Thymus (tissue), 11 donors: ENCODE results near the gene C11orf52. TPM values are rescaled to one million over a fixed set of nuclear protein-coding genes. Genes with fewer than 3 reads are reported as not detected.

Source experiments
- DNase-seq, 9 donors: peaks; one replicate each; pipeline ENCODE4 v3.0.0-alpha.2; 2013; ENCODE audit warnings: low spot score in 9 of 9, low read depth in 6 of 9, missing footprints in 1 of 9
- H3K27ac ChIP-seq, 2 donors: one replicate each; pipeline ENCODE4 v1.5.1; 2013; ENCODE audit warnings: control low read depth in 1 of 2, low read depth in 1 of 2, low read length in 1 of 2, mild to moderate bottlenecking in 1 of 2, moderate library complexity in 1 of 2
- H3K27me3 ChIP-seq, 2 donors: one replicate each; pipeline ENCODE4 v1.5.1; 2013; ENCODE audit warnings: low read length in 1 of 2; ENCODE audit not compliant: control insufficient read depth in 2 of 2, insufficient read depth in 1 of 2
- H3K36me3 ChIP-seq, 2 donors: one replicate each; pipeline ENCODE4 v1.5.1; 2013; ENCODE audit warnings: low read length in 1 of 2, mild to moderate bottlenecking in 1 of 2, moderate library complexity in 1 of 2; ENCODE audit not compliant: control insufficient read depth in 2 of 2, insufficient read depth in 2 of 2
- H3K4me1 ChIP-seq, 2 donors: one replicate each; pipeline ENCODE4 v1.5.1; 2013; ENCODE audit warnings: low read length in 2 of 2; ENCODE audit not compliant: control insufficient read depth in 2 of 2, insufficient read depth in 2 of 2
- H3K4me3 ChIP-seq, 2 donors: one replicate each; pipeline ENCODE4 v1.5.1; 2013; ENCODE audit warnings: low read length in 2 of 2, control low read depth in 1 of 2, mild to moderate bottlenecking in 1 of 2
- H3K9me3 ChIP-seq, 2 donors: one replicate each; pipeline ENCODE4 v1.5.1; 2013; ENCODE audit warnings: low read length in 1 of 2, mild to moderate bottlenecking in 1 of 2; ENCODE audit not compliant: control insufficient read depth in 2 of 2, insufficient read depth in 1 of 2
- WGBS: extraction: QIAGEN DNeasy Blood & Tissue Kit; methylation state at CpG from one replicate; pipeline ENCODE4 v1.1.7; 2013; 5-methylcytosine and 5-hydroxymethylcytosine counted together
- polyA plus RNA-seq: library from polyadenylated mRNA; stranded (reverse); fragments of 200-250 nt; gene quantifications from one replicate; pipeline ENCODE4 v1.2.3, GENCODE V29; 2013
- total RNA-seq: library from RNA; stranded (reverse); fragments of 120-200 nt; gene quantifications from one replicate; pipeline ENCODE4 v1.2.4, GENCODE V29; 2013
- donor health status: healthy.

Gene C11orf52
- total and polyA plus RNA-seq, 2 donors, result 1.3 to 3.6 TPM

- Histone ChIP-seq H3K4me3 (no peak overlapping the region), H3K27ac (no peak overlapping the region), H3K9me3 (peaks cover 0 to 8% of the 10 kb centered on the region in 2 donors), H3K27me3 (no peaks in the 10 kb centered on the region), H3K36me3 (no peaks in the 10 kb centered on the region), H3K4me1 (no peaks in the 10 kb centered on the region)
- DNase-seq, result no peak
- 97% methylated on average over 12 of the region's 12 CpGs for WGBS
These were observed 39.1 kb downstream of the C11orf52 start for GRCh38 chr11:111957663-111958444.

- WGBS, result 94% methylated on average over 5 of the region's 5 CpGs
- Histone ChIP-seq H3K27me3 (no peaks in the 10 kb centered on the region), H3K36me3 (no peaks in the 10 kb centered on the region), H3K9me3 (peaks cover 0 to 8% of the 10 kb centered on the region in 2 donors), H3K4me1 (no peaks in the 10 kb centered on the region), H3K27ac (no peak overlapping the region), H3K4me3 (no peak overlapping the region)
- DNase-seq, result no peak
These were observed 42.2 kb downstream of the C11orf52 start for GRCh38 chr11:111960916-111961315.

GRCh38 chr11:111961389-111962300, 42.9 kb downstream of the C11orf52 start:
- Histone ChIP-seq H3K4me1 (no peaks in the 10 kb centered on the region), H3K27ac (no peak overlapping the region), H3K27me3 (no peaks in the 10 kb centered on the region), H3K36me3 (no peaks in the 10 kb centered on the region), H3K4me3 (no peak overlapping the region), H3K9me3 (peaks cover 0 to 8% of the 10 kb centered on the region in 2 donors)
- 90% methylated on average over 6 of the region's 6 CpGs for WGBS
- DNase-seq, result no peak

GRCh38 chr11:111963931-111964340, 45.2 kb downstream of the C11orf52 start:
- no peak overlapping the region for H3K27ac ChIP-seq
- WGBS, result 97% methylated on average over 5 of the region's 5 CpGs

GRCh38 chr11:111966678-111967077, 48.0 kb downstream of the C11orf52 start:
- no peaks in the 10 kb centered on the region for H3K36me3 ChIP-seq
- H3K4me3 ChIP-seq, result no peak overlapping the region
- WGBS, result 99% methylated on average over 5 of the region's 5 CpGs
- H3K4me1 ChIP-seq, result no peaks in the 10 kb centered on the region
- H3K27ac ChIP-seq, result no peak overlapping the region
- H3K27me3 ChIP-seq, result no peaks in the 10 kb centered on the region
- no peaks in the 10 kb centered on the region for H3K9me3 ChIP-seq
- DNase-seq, result no peak

More at GRCh38 chr11:111963931-111964340, 45.2 kb downstream of the C11orf52 start:
- Histone ChIP-seq H3K36me3 (no peaks in the 10 kb centered on the region), H3K4me1 (no peaks in the 10 kb centered on the region), H3K27me3 (no peaks in the 10 kb centered on the region), H3K4me3 (no peak overlapping the region), H3K9me3 (no peaks in the 10 kb centered on the region)
- DNase-seq, result no peak

GRCh38 chr11:111967649-111968048, 48.9 kb downstream of the C11orf52 start:
- 94% methylated on average over 6 of the region's 6 CpGs for WGBS
- H3K27me3 ChIP-seq, result no peaks in the 10 kb centered on the region
- no peak overlapping the region for H3K27ac ChIP-seq
- no peaks in the 10 kb centered on the region for H3K4me1 ChIP-seq
- H3K36me3 ChIP-seq, result no peaks in the 10 kb centered on the region
- no peak for DNase-seq
- H3K9me3 ChIP-seq, result no peaks in the 10 kb centered on the region
- no peak overlapping the region for H3K4me3 ChIP-seq

- DNase-seq, result no peak
- Histone ChIP-seq H3K9me3 (no peaks in the 10 kb centered on the region), H3K36me3 (no peaks in the 10 kb centered on the region), H3K27me3 (no peaks in the 10 kb centered on the region), H3K27ac (no peak overlapping the region), H3K4me3 (no peak overlapping the region), H3K4me1 (no peaks in the 10 kb centered on the region)
- WGBS, result 98% methylated on average over 3 of the region's 3 CpGs
These were observed 50.6 kb downstream of the C11orf52 start for GRCh38 chr11:111969344-111969743.

GRCh38 chr11:111974446-111974845, 55.7 kb downstream of the C11orf52 start:
- Histone ChIP-seq H3K36me3 (no peaks in the 10 kb centered on the region), H3K9me3 (no peaks in the 10 kb centered on the region), H3K27ac (no peak overlapping the region), H3K4me3 (no peak overlapping the region), H3K4me1 (peaks cover 5 to 6% of the 10 kb centered on the region in 2 donors), H3K27me3 (peaks cover 2 to 29% of the 10 kb centered on the region in 2 donors)
- no peak for DNase-seq
- 91% methylated on average over 2 of the region's 2 CpGs for WGBS
